Loucy (cell line): ENCODE results near the gene TTC14.

Source experiments
- CTCF ChIP-seq: fragments of 200-600 bp; sonication (generic); conservative IDR thresholded peaks from 2 replicates; pipeline ENCODE4 v1.5.1; 2014; ENCODE audit warnings: mild to moderate bottlenecking, antibody characterized with exemption, low read length
- EZH2phosphoT487 ChIP-seq: fragments of 200-600 bp; IDR thresholded peaks from 2 replicates; pipeline ENCODE4 v1.6.1; 2018; ENCODE audit warnings: antibody characterized with exemption, mild to moderate bottlenecking, moderate library complexity, borderline replicate concordance

- TF ChIP-seq CTCF (no peak), EZH2phosphoT487 (no peak)
Observed at GRCh38 chr3:180657094-180657493, 55.1 kb downstream of the TTC14 start.
